H7 (cell line): ENCODE data around the gene CCDC78. TPM values are rescaled to one million over a fixed set of nuclear protein-coding genes. Genes with fewer than 3 reads are reported as not detected.

Experiments
- DNase-seq: peaks from one replicate; pipeline ENCODE4 v3.0.0; 2012
- H3K27me3 ChIP-seq: 2 replicates; pipeline ENCODE4 v1.6.0; 2011; ENCODE audit warnings: mild to moderate bottlenecking, low read length; ENCODE audit not compliant: control insufficient read depth, insufficient read depth
- H3K36me3 ChIP-seq: replicated peaks from 2 replicates; pipeline ENCODE4 v1.5.1; 2011; ENCODE audit warnings: low read length; ENCODE audit not compliant: control insufficient read depth, insufficient read depth
- H3K4me3 ChIP-seq: 2 replicates; pipeline ENCODE4 v1.5.1; 2011; ENCODE audit warnings: low read depth, mild to moderate bottlenecking, control low read depth, low read length, moderate library complexity; ENCODE audit not compliant: insufficient read depth
- total RNA-seq: library from RNA; depleted of rRNA; stranded (reverse); fragments of >200 nt; shearing (Covaris generic); gene quantifications from 2 replicates; pipeline ENCODE4 v1.2.3, GENCODE V29; 2014

The CCDC78 gene
- total RNA-seq, 1 experiment from 2014 or later, result 11.3 TPM

- H3K27me3 ChIP-seq, result no peaks in the 10 kb centered on the region
- H3K4me3 ChIP-seq, result peak overlapping the region; percentile 87
- H3K36me3 ChIP-seq, result peaks cover 11% of the 10 kb centered on the region
- DNase-seq, result peak; percentile 57
Observed at GRCh38 chr16:682493-683395, 43.5 kb downstream of the CCDC78 start.

- DNase-seq, result no peak
- Histone ChIP-seq H3K4me3 (no peak overlapping the region), H3K27me3 (no peaks in the 10 kb centered on the region), H3K36me3 (peaks cover 11% of the 10 kb centered on the region)
Observed at GRCh38 chr16:681746-682427, 44.4 kb downstream of the CCDC78 start.

GRCh38 chr16:680967-681745 lies 45.1 kb downstream of the CCDC78 start:
- H3K27me3 ChIP-seq, result no peaks in the 10 kb centered on the region
- H3K36me3 ChIP-seq, result peaks cover 11% of the 10 kb centered on the region
- H3K4me3 ChIP-seq, result peak overlapping the region; percentile 90
- peak; percentile 73 for DNase-seq

- DNase-seq, result peak; percentile 73
- peak overlapping the region; percentile 90 for H3K4me3 ChIP-seq
- H3K27me3 ChIP-seq, result no peaks in the 10 kb centered on the region
- peaks cover 11% of the 10 kb centered on the region for H3K36me3 ChIP-seq
Observed at GRCh38 chr16:680625-680945, 45.7 kb downstream of the CCDC78 start.

- Histone ChIP-seq H3K36me3 (peaks cover 11% of the 10 kb centered on the region), H3K27me3 (no peaks in the 10 kb centered on the region), H3K4me3 (peak within 1 kb of the TSS; percentile 90)
- peak; percentile 99 for DNase-seq
Observed at GRCh38 chr16:679814-680624, 46.2 kb downstream of the CCDC78 start, which contains the start of gene STUB1. Gene STUB1, plus strand, starts transcription at chr16:680410. Its CDS starts 116 bp downstream, at chr16:680526.

GRCh38 chr16:678858-679813 lies 47.1 kb downstream of the CCDC78 start:
- Histone ChIP-seq H3K27me3 (no peaks in the 10 kb centered on the region), H3K36me3 (peaks cover 11% of the 10 kb centered on the region), H3K4me3 (peak overlapping the region; percentile 65)
- DNase-seq, result peak; percentile 91

- DNase-seq, result no peak
- H3K4me3 ChIP-seq, result no peak overlapping the region
- no peaks in the 10 kb centered on the region for H3K27me3 ChIP-seq
- H3K36me3 ChIP-seq, result peaks cover 11% of the 10 kb centered on the region
Observed at GRCh38 chr16:678209-678857, 47.9 kb downstream of the CCDC78 start.

- Histone ChIP-seq H3K36me3 (peaks cover 13% of the 10 kb centered on the region), H3K4me3 (no peak overlapping the region), H3K27me3 (no peaks in the 10 kb centered on the region)
- peak; percentile 89 for DNase-seq
Observed at GRCh38 chr16:677316-678190, 48.7 kb downstream of the CCDC78 start.

GRCh38 chr16:676913-677312 lies 49.3 kb downstream of the CCDC78 start:
- DNase-seq, result peak; percentile 76
- Histone ChIP-seq H3K27me3 (no peaks in the 10 kb centered on the region), H3K4me3 (no peak overlapping the region), H3K36me3 (peaks cover 7% of the 10 kb centered on the region)

GRCh38 chr16:676565-676902 lies 49.7 kb downstream of the CCDC78 start:
- DNase-seq, result no peak
- Histone ChIP-seq H3K36me3 (peaks cover 5% of the 10 kb centered on the region), H3K4me3 (no peak overlapping the region), H3K27me3 (no peaks in the 10 kb centered on the region)

- H3K27me3 ChIP-seq, result no peaks in the 10 kb centered on the region
- no peak for DNase-seq
Observed at GRCh38 chr16:675884-676564, 50.2 kb downstream of the CCDC78 start.

More at GRCh38 chr16:675884-676564, 50.2 kb downstream of the CCDC78 start:
- H3K4me3 ChIP-seq, result peak overlapping the region; percentile 47; the same call in 1 of the 2 replicates
- H3K36me3 ChIP-seq, result peaks cover 6% of the 10 kb centered on the region
